Measurements from ENCODE around the gene EGLN1.
A peak's percentile ranks its signal among the peaks of the same experiment; 100 is the strongest.

Gene EGLN1

DNA sequence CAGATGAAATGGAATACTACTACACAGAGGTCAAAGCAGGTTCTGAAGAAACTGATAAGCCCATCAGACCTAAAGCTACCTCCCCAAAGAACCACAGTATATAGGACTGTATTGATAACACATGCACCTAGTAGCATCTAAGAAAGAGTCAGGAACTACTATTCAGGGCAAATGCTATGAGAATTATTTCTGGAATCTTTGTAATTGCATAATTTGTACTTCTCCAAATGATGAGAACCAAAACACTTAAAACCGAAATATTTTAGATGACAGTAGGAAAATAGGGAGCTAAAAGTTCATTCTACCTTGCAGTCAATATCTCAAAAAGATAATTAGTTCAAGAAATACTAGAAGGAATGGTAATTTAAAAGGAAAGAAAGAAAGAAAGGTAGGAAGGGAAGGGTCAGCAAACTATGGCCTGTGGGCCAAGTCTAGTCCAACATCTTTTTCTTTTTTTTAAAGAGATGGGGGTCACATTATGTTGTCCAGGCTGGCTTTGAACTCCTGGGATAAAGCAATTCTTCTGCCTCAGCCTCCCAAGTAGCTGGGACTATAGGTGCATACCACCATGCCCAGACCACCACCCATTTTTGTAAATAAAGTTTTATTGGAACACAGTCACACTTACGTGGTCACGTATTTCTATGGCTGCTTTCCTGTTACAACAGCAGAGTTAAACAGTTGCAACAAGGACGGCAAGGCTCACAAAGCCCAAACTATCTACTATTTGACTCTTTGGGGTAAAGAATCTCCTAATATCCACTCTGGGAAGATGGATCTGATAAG is 24.0 kb downstream of the EGLN1 start:
- peaks cover 54 to 100% (median 94%) of the 10 kb centered on the region in 11 experiments for H4K20me1 ChIP-seq
- peak overlapping the region in 3 of 11 experiments; percentile 17 to 38 (median 27); a peak in 5 of 22 replicates for H3K4me2 ChIP-seq

DNA sequence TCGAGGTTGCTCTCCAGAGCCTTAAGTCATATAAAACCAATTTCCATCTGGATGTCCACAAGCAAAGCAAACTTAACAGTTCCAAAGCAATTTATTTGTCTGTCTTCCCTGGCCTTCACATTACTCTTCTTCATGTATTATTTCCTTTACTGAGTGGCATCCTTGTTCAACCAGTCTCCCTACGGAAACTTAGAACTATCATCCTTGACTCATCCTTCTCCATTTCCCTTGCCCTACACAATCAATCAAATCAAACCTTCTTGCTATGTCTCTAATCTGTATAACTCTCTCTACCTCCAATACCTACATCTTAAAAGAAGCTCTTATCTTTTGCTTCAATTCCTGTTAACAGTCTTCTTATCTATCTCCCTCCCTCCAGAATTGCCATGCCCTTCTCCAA is 25.4 kb downstream of the EGLN1 start:
- H3K27ac ChIP-seq = no peak overlapping the region
- no peaks in the 10 kb centered on the region for H3K27me3 ChIP-seq
- no peak overlapping the region for H3K4me3 ChIP-seq
- 0 out of 22 replicates have a peak, but pooled peaks cover 0 to 3% (median 0%) of the 10 kb centered on the region in 11 experiments for H3K9me3 ChIP-seq (replicated peaks in 1 of 11)
- peaks cover 6 to 69% (median 54%) of the 10 kb centered on the region in 11 experiments; a peak in 20 of 22 replicates for H3K36me3 ChIP-seq
- peaks cover 14 to 53% (median 26%) of the 10 kb centered on the region in 10 experiments for H3K4me1 ChIP-seq
- peaks cover 61 to 98% (median 91%) of the 10 kb centered on the region in 11 experiments for H4K20me1 ChIP-seq
- no peak overlapping the region for H3K9ac ChIP-seq
- peak overlapping the region in 5 of 11 experiments; percentile 45 to 76 (median 71); a peak in 8 of 22 replicates for H3K4me2 ChIP-seq
- no peak for TF ChIP-seq Cebpa-rat (IDR thresholded peaks at IDR 0.05)

More for the DNA sequence above, 24.0 kb downstream of the EGLN1 start:
- Histone ChIP-seq H3K27me3 (no peaks in the 10 kb centered on the region), H3K4me1 (peaks cover 14 to 53% (median 26%) of the 10 kb centered on the region in 10 experiments), H3K9me3 (replicated peaks in 1 of 11) (peaks cover 0 to 5% (median 0%) of the 10 kb centered on the region in 11 experiments; a peak in 1 of 22 replicates), H3K27ac (no peak overlapping the region), H3K36me3 (peaks cover 0 to 72% (median 54%) of the 10 kb centered on the region in 11 experiments; a peak in 19 of 22 replicates), H3K4me3 (no peak overlapping the region), H3K9ac (no peak overlapping the region)
- TF ChIP-seq Cebpa-rat (IDR thresholded peaks at IDR 0.05) = no peak

GRCh38 chr1:231395998-231396390 is 26.1 kb downstream of the EGLN1 start:
- Histone ChIP-seq H3K4me2 (peak overlapping the region in 9 of 11 experiments; percentile 11 to 76 (median 45); a peak in 14 of 22 replicates), H3K27ac (0 out of 22 replicates have a peak overlapping the region, but pooled peaks of 1 of the 11 experiments have one; percentile 32), H4K20me1 (peaks cover 61 to 98% (median 87%) of the 10 kb centered on the region in 11 experiments), H3K36me3 (peaks cover 5 to 67% (median 54%) of the 10 kb centered on the region in 11 experiments; a peak in 20 of 22 replicates), H3K4me1 (peaks cover 14 to 57% (median 26%) of the 10 kb centered on the region in 10 experiments), H3K27me3 (no peaks in the 10 kb centered on the region), H3K9me3 (replicated peaks in 1 of 11) (0 out of 22 replicates have a peak, but pooled peaks cover 0 to 3% (median 0%) of the 10 kb centered on the region in 11 experiments), H3K9ac (0 out of 22 replicates have a peak overlapping the region, but pooled peaks of 1 of the 11 experiments have one; percentile 41), H3K4me3 (no peak overlapping the region)
- no peak for TF ChIP-seq Cebpa-rat (IDR thresholded peaks at IDR 0.05)

GRCh38 chr1:231395076-231395997 is 26.8 kb downstream of the EGLN1 start:
- no peak for TF ChIP-seq Cebpa-rat (IDR thresholded peaks at IDR 0.05)
- H3K4me1 ChIP-seq = peaks cover 14 to 64% (median 26%) of the 10 kb centered on the region in 10 experiments
- H3K4me2 ChIP-seq = peak overlapping the region; percentile 10 to 76 (median 29); a peak in 20 of 22 replicates
- no peaks in the 10 kb centered on the region for H3K27me3 ChIP-seq
- peaks cover 0 to 67% (median 48%) of the 10 kb centered on the region in 11 experiments; a peak in 18 of 22 replicates for H3K36me3 ChIP-seq
- no peak overlapping the region for H3K4me3 ChIP-seq
- H3K27ac ChIP-seq = peak overlapping the region in 4 of 11 experiments; percentile 7 to 53 (median 38); a peak in 5 of 22 replicates
- peak overlapping the region in 3 of 11 experiments; percentile 14 to 54 (median 41); a peak in 2 of 22 replicates for H3K9ac ChIP-seq
- peaks cover 62 to 98% (median 88%) of the 10 kb centered on the region in 11 experiments for H4K20me1 ChIP-seq
- H3K9me3 ChIP-seq (replicated peaks in 1 of 11) = 0 out of 22 replicates have a peak, but pooled peaks cover 0 to 8% (median 0%) of the 10 kb centered on the region in 11 experiments

GRCh38 chr1:231393668-231394067 is 28.4 kb downstream of the EGLN1 start:
- Histone ChIP-seq H3K4me3 (no peak overlapping the region), H3K9me3 (replicated peaks in 1 of 11) (peaks cover 0 to 8% (median 0%) of the 10 kb centered on the region in 11 experiments; a peak in 1 of 22 replicates), H3K4me1 (peaks cover 15 to 69% (median 31%) of the 10 kb centered on the region in 10 experiments), H3K27ac (no peak overlapping the region), H3K9ac (no peak overlapping the region), H3K27me3 (no peaks in the 10 kb centered on the region), H3K4me2 (no peak overlapping the region), H3K36me3 (peaks cover 0 to 63% (median 46%) of the 10 kb centered on the region in 11 experiments; a peak in 18 of 22 replicates), H4K20me1 (peaks cover 63 to 98% (median 89%) of the 10 kb centered on the region in 11 experiments)
- TF ChIP-seq Cebpa-rat (IDR thresholded peaks at IDR 0.05) = no peak

- no peak overlapping the region for H3K4me2 ChIP-seq
- no peaks in the 10 kb centered on the region for H3K27me3 ChIP-seq
- H3K27ac ChIP-seq = no peak overlapping the region
- peaks cover 26 to 69% (median 40%) of the 10 kb centered on the region in 10 experiments for H3K4me1 ChIP-seq
- peaks cover 53 to 98% (median 88%) of the 10 kb centered on the region in 11 experiments; a peak in 21 of 22 replicates for H4K20me1 ChIP-seq
- H3K36me3 ChIP-seq = peaks cover 0 to 51% (median 38%) of the 10 kb centered on the region in 11 experiments; a peak in 17 of 22 replicates
- no peak overlapping the region for H3K9ac ChIP-seq
- H3K4me3 ChIP-seq = no peak overlapping the region
- no peak for TF ChIP-seq Cebpa-rat (IDR thresholded peaks at IDR 0.05)
- H3K9me3 ChIP-seq (replicated peaks in 1 of 11) = peaks cover 0 to 8% (median 0%) of the 10 kb centered on the region in 11 experiments; a peak in 1 of 22 replicates
Observed at GRCh38 chr1:231392389-231393131, 29.5 kb downstream of the EGLN1 start.

GRCh38 chr1:231390071-231390470 is 32.0 kb downstream of the EGLN1 start:
- H3K9ac ChIP-seq = no peak overlapping the region
- peaks cover 0 to 8% (median 0%) of the 10 kb centered on the region in 11 experiments; a peak in 1 of 22 replicates for H3K9me3 ChIP-seq (replicated peaks in 1 of 11)
- peaks cover 0 to 70% (median 41%) of the 10 kb centered on the region in 11 experiments; a peak in 17 of 22 replicates for H3K36me3 ChIP-seq
- peaks cover 51 to 97% (median 88%) of the 10 kb centered on the region in 11 experiments; a peak in 21 of 22 replicates for H4K20me1 ChIP-seq
- H3K4me1 ChIP-seq = peaks cover 8 to 45% (median 23%) of the 10 kb centered on the region in 10 experiments; a peak in 19 of 20 replicates
- H3K4me2 ChIP-seq = peak overlapping the region in 4 of 11 experiments; percentile 17 to 51 (median 20); a peak in 6 of 22 replicates
- H3K27me3 ChIP-seq = no peaks in the 10 kb centered on the region
- no peak for TF ChIP-seq Cebpa-rat (IDR thresholded peaks at IDR 0.05)
- no peak overlapping the region for H3K4me3 ChIP-seq
- no peak overlapping the region; a peak in 2 of 22 replicates for H3K27ac ChIP-seq
